Measurements from ENCODE around the gene MATR3.
"Not testable (repeated sequence)": the region's sequence is repeated elsewhere in the genome, so short reads cannot be mapped to it uniquely, and the experiment has no call there.

The MATR3 gene

GRCh38 chr5:139312075-139312474, 18.5 kb downstream of the MATR3 start:
- H2AFZ ChIP-seq (ENCODE audit: low read depth, low read length): no peak overlapping the region
- H3K9me3 ChIP-seq (ENCODE audit: low read length): no peaks in the 10 kb centered on the region
- peaks cover 47% of the 10 kb centered on the region for H3K36me3 ChIP-seq (ENCODE audit: insufficient read depth, low read length)
- H3K4me1 ChIP-seq (ENCODE audit: insufficient read depth, low read length): peaks cover 10% of the 10 kb centered on the region
- H3K27me3 ChIP-seq (ENCODE audit: insufficient read depth, low read length): no peaks in the 10 kb centered on the region
- H3K4me3 ChIP-seq (ENCODE audit: low read length): no peak overlapping the region

GRCh38 chr5:139314276-139314675, 20.7 kb downstream of the MATR3 start:
- Histone ChIP-seq H3K36me3 (ENCODE audit: insufficient read depth, low read length) (peaks cover 59% of the 10 kb centered on the region), H3K4me3 (ENCODE audit: low read length) (no peak overlapping the region), H3K27me3 (ENCODE audit: insufficient read depth, low read length) (no peaks in the 10 kb centered on the region), H2AFZ (ENCODE audit: low read depth, low read length) (no peak overlapping the region), H3K9me3 (ENCODE audit: low read length) (no peaks in the 10 kb centered on the region), H3K4me1 (ENCODE audit: insufficient read depth, low read length) (peaks cover 10% of the 10 kb centered on the region)

- Histone ChIP-seq H3K4me3 (ENCODE audit: low read length) (no peak overlapping the region), H2AFZ (ENCODE audit: low read depth, low read length) (no peak overlapping the region), H3K4me1 (ENCODE audit: insufficient read depth, low read length) (peaks cover 10% of the 10 kb centered on the region), H3K9me3 (ENCODE audit: low read length) (no peaks in the 10 kb centered on the region), H3K27me3 (ENCODE audit: insufficient read depth, low read length) (no peaks in the 10 kb centered on the region), H3K36me3 (ENCODE audit: insufficient read depth, low read length) (peaks cover 61% of the 10 kb centered on the region)
Measured at GRCh38 chr5:139315056-139315615, 21.6 kb downstream of the MATR3 start.

- H3K4me3 ChIP-seq (ENCODE audit: low read length): no peak overlapping the region
- no peaks in the 10 kb centered on the region for H3K4me1 ChIP-seq (ENCODE audit: insufficient read depth, low read length)
- no peaks in the 10 kb centered on the region for H3K9me3 ChIP-seq (ENCODE audit: low read length)
- H3K36me3 ChIP-seq (ENCODE audit: insufficient read depth, low read length): peaks cover 20% of the 10 kb centered on the region
- H2AFZ ChIP-seq (ENCODE audit: low read depth, low read length): no peak overlapping the region
- H3K27me3 ChIP-seq (ENCODE audit: insufficient read depth, low read length): no peaks in the 10 kb centered on the region
Measured at GRCh38 chr5:139335811-139336210, 42.3 kb downstream of the MATR3 start.

GRCh38 chr5:139340051-139340450, 46.5 kb downstream of the MATR3 start:
- Histone ChIP-seq H2AFZ (ENCODE audit: low read depth, low read length) (no peak overlapping the region), H3K36me3 (ENCODE audit: insufficient read depth, low read length) (peaks cover 10% of the 10 kb centered on the region), H3K27me3 (ENCODE audit: insufficient read depth, low read length) (no peaks in the 10 kb centered on the region), H3K9me3 (ENCODE audit: low read length) (no peaks in the 10 kb centered on the region), H3K4me1 (ENCODE audit: insufficient read depth, low read length) (peaks cover 22% of the 10 kb centered on the region), H3K4me3 (ENCODE audit: low read length) (no peak overlapping the region)

GRCh38 chr5:139341187-139341688, 47.7 kb downstream of the MATR3 start:
- Histone ChIP-seq H2AFZ (ENCODE audit: low read depth, low read length) (peak overlapping the region; percentile 33), H3K27me3 (ENCODE audit: insufficient read depth, low read length) (no peaks in the 10 kb centered on the region), H3K4me1 (ENCODE audit: insufficient read depth, low read length) (peaks cover 22% of the 10 kb centered on the region), H3K9me3 (ENCODE audit: low read length) (no peaks in the 10 kb centered on the region), H3K4me3 (ENCODE audit: low read length) (peak overlapping the region; percentile 86), H3K36me3 (ENCODE audit: insufficient read depth, low read length) (peaks cover 14% of the 10 kb centered on the region)

GRCh38 chr5:139341689-139342422, 48.3 kb downstream of the MATR3 start, which contains the start of gene PAIP2:
Gene PAIP2 (plus strand): TSS chr5:139341854. CDS start chr5:139363785, 21,931 bp downstream.
- peak within 1 kb of the TSS; percentile 33 for H2AFZ ChIP-seq (ENCODE audit: low read depth, low read length)
- peaks cover 22% of the 10 kb centered on the region for H3K4me1 ChIP-seq (ENCODE audit: insufficient read depth, low read length)
- peak within 1 kb of the TSS; percentile 86 for H3K4me3 ChIP-seq (ENCODE audit: low read length)
- peaks cover 16% of the 10 kb centered on the region for H3K36me3 ChIP-seq (ENCODE audit: insufficient read depth, low read length)
- H3K27me3 ChIP-seq (ENCODE audit: insufficient read depth, low read length): no peaks in the 10 kb centered on the region
- H3K9me3 ChIP-seq (ENCODE audit: low read length): peaks cover 2% of the 10 kb centered on the region

GRCh38 chr5:139342423-139342723, 48.8 kb downstream of the MATR3 start:
- Histone ChIP-seq H3K4me1 (ENCODE audit: insufficient read depth, low read length) (peaks cover 22% of the 10 kb centered on the region), H3K36me3 (ENCODE audit: insufficient read depth, low read length) (peaks cover 16% of the 10 kb centered on the region), H3K9me3 (ENCODE audit: low read length) (peaks cover 2% of the 10 kb centered on the region), H2AFZ (ENCODE audit: low read depth, low read length) (no peak overlapping the region), H3K4me3 (ENCODE audit: low read length) (peak overlapping the region; percentile 86), H3K27me3 (ENCODE audit: insufficient read depth, low read length) (no peaks in the 10 kb centered on the region)

- Histone ChIP-seq H2AFZ (ENCODE audit: low read depth, low read length) (no peak overlapping the region), H3K9me3 (ENCODE audit: low read length) (peaks cover 2% of the 10 kb centered on the region), H3K36me3 (ENCODE audit: insufficient read depth, low read length) (peaks cover 16% of the 10 kb centered on the region), H3K4me3 (ENCODE audit: low read length) (peak overlapping the region; percentile 86), H3K27me3 (ENCODE audit: insufficient read depth, low read length) (no peaks in the 10 kb centered on the region), H3K4me1 (ENCODE audit: insufficient read depth, low read length) (peaks cover 22% of the 10 kb centered on the region)
Measured at GRCh38 chr5:139343476-139343875, 49.9 kb downstream of the MATR3 start.

GRCh38 chr5:139344177-139344576, 50.6 kb downstream of the MATR3 start:
- Histone ChIP-seq H3K4me3 (ENCODE audit: low read length) (no peak overlapping the region), H3K4me1 (ENCODE audit: insufficient read depth, low read length) (peaks cover 22% of the 10 kb centered on the region), H2AFZ (ENCODE audit: low read depth, low read length) (no peak overlapping the region), H3K9me3 (ENCODE audit: low read length) (peaks cover 2% of the 10 kb centered on the region), H3K27me3 (ENCODE audit: insufficient read depth, low read length) (no peaks in the 10 kb centered on the region), H3K36me3 (ENCODE audit: insufficient read depth, low read length) (peaks cover 16% of the 10 kb centered on the region)

GRCh38 chr5:139345442-139345841, 51.9 kb downstream of the MATR3 start:
- peaks cover 22% of the 10 kb centered on the region for H3K4me1 ChIP-seq (ENCODE audit: insufficient read depth, low read length)
- H3K4me3 ChIP-seq (ENCODE audit: low read length); H2AFZ ChIP-seq (ENCODE audit: low read depth, low read length); H3K27me3 ChIP-seq (ENCODE audit: insufficient read depth, low read length); H3K9me3 ChIP-seq (ENCODE audit: low read length): not testable (repeated sequence)
- H3K36me3 ChIP-seq (ENCODE audit: insufficient read depth, low read length): peaks cover 16% of the 10 kb centered on the region

- H3K4me3 ChIP-seq (ENCODE audit: low read length); H3K9me3 ChIP-seq (ENCODE audit: low read length); H3K27me3 ChIP-seq (ENCODE audit: insufficient read depth, low read length); H2AFZ ChIP-seq (ENCODE audit: low read depth, low read length): not testable (repeated sequence)
- Histone ChIP-seq H3K36me3 (ENCODE audit: insufficient read depth, low read length) (peaks cover 22% of the 10 kb centered on the region), H3K4me1 (ENCODE audit: insufficient read depth, low read length) (peaks cover 15% of the 10 kb centered on the region)
Measured at GRCh38 chr5:139347863-139348262, 54.3 kb downstream of the MATR3 start.

- Histone ChIP-seq H2AFZ (ENCODE audit: low read depth, low read length) (no peak overlapping the region), H3K27me3 (ENCODE audit: insufficient read depth, low read length) (no peaks in the 10 kb centered on the region), H3K9me3 (ENCODE audit: low read length) (peaks cover 7% of the 10 kb centered on the region), H3K36me3 (ENCODE audit: insufficient read depth, low read length) (peaks cover 32% of the 10 kb centered on the region), H3K4me1 (ENCODE audit: insufficient read depth, low read length) (no peaks in the 10 kb centered on the region), H3K4me3 (ENCODE audit: low read length) (no peak overlapping the region)
Measured at GRCh38 chr5:139354186-139354585, 60.6 kb downstream of the MATR3 start.

All from neuron (in vitro differentiated cells).